GM04504 (cell line): ENCODE measurements around the gene SDHC.
"Not testable (repeated sequence)": the region's sequence is repeated elsewhere in the genome, so short reads cannot be mapped to it uniquely, and the experiment has no call there.

Source experiments
- DNase-seq: peaks from one replicate; pipeline ENCODE4 v3.0.0-alpha.2; 2012; ENCODE audit warnings: low read depth

SDHC gene

DNA sequence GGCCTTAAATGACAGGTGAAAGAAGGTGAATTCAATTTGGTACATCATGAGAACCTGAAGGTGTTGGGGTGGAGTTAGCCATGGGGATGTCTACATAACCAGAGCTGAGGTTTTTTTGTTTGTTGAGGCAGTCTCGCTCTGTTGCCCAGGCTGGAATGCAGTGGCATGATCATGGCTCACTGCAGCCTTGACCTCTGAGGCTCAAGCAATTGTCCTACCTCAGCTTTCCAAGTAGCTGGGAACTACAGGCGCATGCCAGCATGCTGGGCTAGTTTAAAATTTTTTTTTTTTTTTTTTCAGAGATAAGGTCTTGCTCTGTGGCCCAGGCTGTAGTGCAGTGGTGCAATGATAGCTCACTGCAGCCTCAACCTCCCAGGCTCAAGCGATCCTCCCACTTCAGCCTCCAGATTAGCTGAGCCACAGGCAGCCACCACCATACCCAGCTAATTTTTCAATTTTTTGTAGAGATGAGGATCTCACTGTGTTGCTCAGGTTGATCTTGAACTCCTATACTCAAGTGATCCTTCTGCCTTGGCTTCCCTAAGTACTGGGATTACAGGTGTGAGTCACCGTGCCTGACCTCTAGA lies 2.5 kb upstream of the SDHC start:
- DNase-seq = no peak

DNA sequence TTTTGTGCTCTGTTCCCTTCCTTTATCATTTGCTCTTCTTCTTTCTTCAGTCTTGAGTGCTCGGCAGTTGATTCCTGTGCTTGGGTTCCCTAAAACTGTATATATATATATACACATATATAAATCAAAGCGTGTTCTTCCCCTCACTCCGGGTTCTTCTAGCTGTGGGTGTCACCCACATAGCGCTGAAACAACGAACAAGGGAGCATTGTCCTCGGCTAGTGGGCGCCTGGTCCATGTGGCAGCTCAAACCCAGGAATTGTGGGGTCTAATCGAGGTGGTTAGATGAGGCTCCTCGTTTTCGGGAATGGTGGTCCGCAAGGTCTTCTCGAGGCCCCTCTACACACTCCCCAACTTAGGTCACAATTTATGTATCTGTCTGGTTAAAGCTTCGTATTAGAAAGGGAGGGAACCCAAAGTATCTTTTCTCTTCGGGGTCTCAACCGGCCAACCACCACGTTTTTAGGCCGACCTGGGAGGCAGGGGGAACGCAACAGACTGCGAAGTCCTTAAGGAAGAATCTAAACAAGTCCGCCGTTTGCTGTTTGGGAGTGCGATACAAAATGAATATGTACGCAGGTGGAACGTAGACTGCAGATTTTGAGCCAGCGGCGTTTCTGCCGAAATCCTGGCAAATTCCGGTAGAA lies 504 bp upstream of the SDHC start:
- DNase-seq = no peak

DNA sequence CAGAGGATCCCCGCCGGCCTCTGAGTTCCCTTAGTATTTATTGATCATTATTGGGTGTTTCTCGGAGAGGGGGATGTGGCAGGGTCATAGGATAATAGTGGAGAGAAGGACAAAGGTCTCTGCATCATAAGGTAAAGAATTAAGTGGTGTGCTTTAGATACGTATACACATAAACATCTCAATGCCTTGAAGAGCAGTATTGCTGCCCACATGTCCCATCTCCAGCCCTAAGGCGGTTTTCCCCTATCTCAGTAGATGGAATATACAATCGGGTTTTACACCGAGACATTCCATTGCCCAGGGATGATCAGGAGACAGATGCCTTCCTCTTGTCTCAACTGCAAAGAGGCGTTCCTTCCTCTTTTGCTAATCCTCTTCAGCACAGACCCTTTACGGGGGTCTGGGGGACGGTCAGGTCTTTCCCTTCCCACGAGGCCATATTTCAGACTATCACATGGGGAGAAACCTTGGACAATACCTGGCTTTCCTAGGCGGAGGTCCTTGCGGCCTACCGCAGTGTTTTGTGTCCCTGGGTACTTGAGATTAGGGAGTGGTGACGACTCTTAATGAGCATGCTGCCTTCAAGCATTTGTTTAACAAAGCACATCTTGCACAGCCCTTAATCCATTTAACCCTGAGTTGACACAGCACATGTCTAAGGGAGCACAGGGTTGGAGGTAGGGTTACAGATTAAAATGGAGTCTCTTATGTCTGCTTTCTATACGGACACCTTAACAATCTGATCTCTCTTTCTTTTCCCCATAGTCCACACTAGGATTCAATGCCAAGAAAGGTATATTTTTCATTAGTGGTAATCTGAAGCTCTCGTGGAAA lies 1.9 kb downstream of the SDHC start:
- not testable (repeated sequence) for DNase-seq

GRCh38 chr1:161324020-161324419 lies 9.8 kb downstream of the SDHC start:
- no peak for DNase-seq

DNA sequence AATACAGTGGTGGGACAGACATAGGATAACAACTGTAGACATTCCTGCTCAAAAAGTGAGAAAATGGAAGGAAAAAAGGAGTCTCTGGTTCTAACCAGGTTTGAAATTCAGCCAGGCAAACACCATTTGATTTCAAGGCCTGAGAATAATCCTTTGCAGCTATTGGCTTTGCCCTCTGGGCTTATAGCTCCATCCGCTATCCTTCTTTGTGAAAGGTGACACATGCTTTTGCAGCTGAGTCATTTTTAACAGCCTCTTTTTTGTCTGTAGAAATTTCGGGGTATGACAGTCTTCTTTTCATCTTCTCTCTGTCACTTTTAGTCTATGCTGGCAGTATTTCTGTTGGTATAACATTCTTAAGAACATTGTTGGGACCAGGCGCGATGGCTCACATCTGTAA lies 16.2 kb downstream of the SDHC start:
- DNase-seq = no peak

- DNase-seq = no peak
Observed at GRCh38 chr1:161333166-161333565, 19.0 kb downstream of the SDHC start.

DNA sequence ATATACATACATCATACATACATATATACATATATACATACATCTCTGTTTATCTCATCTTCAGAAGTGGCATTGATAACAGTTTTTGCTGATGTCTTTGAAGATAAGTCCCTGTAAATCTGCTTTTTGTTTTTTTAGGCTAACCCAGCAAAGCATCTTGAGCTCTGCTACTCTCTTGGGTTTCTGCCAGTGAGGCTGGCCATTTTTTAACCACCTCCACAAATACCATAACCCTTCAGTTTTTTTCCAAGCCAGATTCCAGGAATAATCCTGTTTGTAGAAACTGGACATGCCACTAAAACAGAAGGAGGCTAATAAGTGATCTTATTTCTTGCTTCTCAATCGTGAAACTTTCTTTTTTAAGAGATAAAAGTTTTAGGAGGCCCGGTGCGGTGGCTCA lies 21.6 kb downstream of the SDHC start:
- no peak for DNase-seq

GRCh38 chr1:161342177-161342576 lies 28.0 kb downstream of the SDHC start:
- no peak for DNase-seq

DNA sequence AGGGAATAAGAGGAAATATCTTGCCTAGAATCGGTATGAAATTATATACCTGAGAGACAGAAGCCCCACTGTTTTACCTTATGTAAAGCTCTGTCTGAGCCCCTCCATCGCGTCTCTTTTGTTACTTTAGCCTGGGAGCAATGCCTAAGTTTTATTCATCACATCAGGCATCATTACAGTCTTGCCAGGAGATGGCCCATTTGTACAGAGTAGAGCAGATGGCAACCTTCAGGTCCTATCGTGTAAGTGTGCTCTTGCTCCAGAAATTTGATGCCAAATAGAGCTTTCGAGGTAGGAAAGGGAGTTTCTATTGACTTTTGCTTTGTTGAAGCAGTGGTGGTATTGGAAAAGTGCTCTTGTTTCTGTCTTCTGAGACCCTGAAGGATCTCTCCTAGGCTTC lies 28.6 kb downstream of the SDHC start:
- no peak for DNase-seq

DNA sequence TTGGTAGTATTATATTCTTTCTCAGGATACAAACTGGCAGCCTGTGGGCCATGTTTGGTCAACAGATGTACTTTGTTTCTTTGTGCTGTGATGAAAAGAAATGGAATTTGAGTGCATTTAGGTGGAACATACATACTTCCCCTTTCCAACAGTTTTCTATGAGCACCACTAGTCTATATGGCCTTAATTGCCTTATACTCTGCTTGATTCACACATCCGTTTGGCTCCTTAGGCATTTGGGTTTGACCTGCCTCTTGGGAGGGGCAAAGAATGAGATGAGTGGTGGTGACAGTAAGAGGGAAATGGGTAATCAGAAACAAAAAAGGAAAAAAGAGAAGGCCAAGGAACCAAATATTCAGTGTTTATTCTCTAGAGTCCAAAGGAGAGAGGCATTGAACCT lies 36.5 kb downstream of the SDHC start:
- DNase-seq = no peak

DNA sequence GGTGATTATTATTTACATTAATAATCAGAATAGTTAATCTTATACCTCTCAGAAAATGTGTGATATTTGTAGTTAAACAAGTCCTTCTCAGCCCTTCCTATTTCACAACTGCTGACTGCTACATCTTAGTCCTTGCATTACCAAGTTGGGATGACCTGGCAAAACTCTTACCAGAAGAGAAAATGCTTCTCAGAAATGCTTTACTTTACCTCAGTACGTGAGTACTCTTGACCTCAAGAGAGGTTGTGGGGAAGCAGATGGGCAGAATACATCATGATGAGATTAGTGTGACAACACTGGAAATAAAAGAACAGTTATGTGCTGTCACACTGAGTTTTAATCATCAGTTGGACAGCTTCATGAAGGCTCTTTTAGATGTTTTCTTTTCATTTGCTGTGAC lies 37.3 kb downstream of the SDHC start:
- DNase-seq = no peak

DNA sequence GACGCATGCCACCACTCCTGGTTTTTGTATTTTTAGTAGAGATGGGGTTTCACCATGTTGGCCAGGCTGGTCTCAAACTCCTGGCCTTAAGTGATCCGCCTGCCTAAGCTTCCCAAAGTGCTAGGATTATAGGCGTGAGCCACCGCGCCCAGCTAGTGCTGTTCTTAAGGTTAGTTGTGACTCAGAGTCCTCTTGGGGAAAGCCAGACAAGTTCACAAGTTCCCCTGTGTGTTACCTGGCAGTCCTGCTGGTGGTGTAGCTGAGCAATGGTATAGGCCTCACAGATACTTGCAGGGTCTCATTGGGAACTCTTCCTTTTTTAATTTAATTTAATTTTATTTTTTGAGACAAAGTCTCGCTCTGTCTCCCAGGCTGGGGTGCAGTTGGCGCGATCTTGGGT lies 42.9 kb downstream of the SDHC start:
- DNase-seq = no peak

DNA sequence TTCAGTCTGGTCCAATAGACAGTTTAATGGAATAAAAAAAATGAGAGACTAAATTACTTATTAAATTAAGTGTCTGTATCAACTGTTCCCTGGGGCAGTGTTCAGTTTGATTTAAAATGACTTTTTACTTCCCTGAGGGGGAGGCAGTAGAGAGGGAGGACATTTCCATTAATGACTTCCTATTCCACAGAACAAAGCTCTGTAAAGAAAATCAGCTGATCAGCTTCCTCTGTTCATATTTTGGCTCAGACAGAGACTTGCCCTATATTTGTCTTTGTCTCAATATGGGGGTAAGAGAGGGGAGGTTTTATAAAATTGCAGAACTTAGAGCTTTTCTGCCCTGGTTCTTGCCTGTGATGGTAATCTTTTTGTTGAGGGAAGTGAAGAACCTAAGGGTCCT lies 45.1 kb downstream of the SDHC start:
- no peak for DNase-seq

DNA sequence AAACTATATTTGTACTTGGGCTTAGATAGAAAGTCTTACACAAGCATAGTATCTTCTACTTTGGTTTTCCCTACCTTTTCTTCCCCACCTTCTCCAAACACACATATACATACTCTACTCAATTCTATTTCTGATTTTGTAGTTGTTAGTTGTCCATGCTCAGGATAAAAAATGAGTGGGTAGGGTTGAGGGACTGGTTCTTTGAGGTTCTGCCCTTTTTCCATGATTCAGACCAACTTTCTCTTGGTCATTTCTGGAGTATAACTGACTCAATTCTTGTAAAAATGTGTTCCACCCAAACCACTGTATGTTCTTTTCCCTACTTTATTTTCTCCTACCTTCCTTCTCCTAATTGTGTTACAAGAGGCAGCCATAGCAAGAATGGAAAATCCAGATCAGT lies 50.2 kb downstream of the SDHC start:
- no peak for DNase-seq

DNA sequence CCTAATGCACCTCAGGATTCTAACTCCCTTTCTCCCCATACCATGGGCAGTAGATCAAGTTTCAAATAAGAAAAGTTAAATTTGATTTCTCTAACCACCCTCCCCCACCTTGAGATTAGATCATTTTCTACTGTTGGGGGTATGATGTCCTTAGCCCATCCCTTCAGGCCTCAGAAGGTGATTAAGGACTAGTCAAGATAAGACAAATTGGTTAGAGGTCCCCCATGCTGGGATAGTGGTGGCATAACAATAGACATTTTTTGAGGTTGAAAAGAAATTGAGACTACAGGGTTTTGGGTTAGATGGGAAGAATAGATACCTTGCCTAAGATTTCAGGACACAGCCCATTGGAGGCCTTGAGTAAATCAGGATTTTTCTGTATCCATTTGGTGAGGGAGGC lies 51.0 kb downstream of the SDHC start:
- no peak for DNase-seq

DNA sequence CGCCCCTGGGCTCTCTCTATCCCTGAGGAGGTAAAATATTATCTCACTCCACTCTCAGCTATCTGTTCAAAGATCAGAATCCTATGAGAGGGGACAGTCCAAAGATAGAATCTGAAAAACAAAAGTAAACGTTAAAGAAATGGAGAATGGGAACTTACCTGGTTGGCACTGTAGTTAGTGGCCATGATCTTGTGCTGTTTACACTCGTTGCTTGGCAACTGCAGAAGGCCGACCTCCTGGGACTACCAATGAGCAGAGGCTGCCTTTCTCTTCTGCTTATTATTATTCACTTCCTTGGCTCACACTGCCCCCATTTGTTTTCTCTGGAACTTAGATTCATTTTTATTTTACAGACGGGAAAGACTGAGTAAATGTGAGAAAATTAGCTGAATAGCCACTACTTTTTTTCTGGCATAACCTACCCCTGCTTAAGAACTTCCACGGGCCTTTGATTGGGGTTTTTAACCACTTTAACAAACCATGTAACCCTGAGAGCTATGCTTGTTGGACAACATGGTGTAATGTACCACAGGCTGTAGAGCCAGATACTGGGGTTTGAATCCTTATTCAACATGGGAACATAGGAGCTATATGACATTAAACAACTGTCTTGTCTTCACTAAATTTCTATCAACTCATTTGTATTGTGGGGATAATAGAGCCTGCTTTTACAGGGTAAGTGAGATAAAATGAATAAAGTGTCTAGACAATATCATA lies 53.7 kb downstream of the SDHC start, which contains the start of gene CFAP126:
CFAP126 (minus strand) TSS at position 193 of the 717 bp plus-strand sequence; CDS start at position 185, 8 bp downstream.
- peak; percentile 17 for DNase-seq

GRCh38 chr1:161373442-161373841 lies 59.3 kb downstream of the SDHC start:
- DNase-seq = no peak

GRCh38 chr1:161374373-161374772 lies 60.2 kb downstream of the SDHC start:
- no peak for DNase-seq

- no peak for DNase-seq
Observed at GRCh38 chr1:161378014-161378413, 63.8 kb downstream of the SDHC start.

- DNase-seq = no peak
Observed at GRCh38 chr1:161379071-161379470, 64.9 kb downstream of the SDHC start.

DNA sequence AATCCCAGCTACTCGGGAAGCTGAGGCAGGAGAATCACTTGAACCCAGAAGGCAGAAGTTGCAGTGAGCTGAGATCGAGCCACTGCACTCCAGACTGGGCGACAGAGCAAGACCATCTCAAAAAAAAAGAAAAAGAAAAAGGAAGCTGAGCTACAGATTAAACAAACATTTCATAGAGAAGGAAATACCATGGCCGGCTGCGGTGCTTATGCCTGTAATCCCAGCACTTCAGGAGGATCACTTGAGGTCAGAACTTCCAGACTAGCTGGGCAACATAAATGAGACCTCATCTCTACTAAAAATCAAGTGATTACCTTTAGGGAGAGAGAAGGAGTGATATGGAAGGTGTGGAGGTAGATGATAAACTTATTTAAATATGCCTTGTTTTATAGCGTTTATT lies 67.5 kb downstream of the SDHC start:
- DNase-seq = no peak

- DNase-seq = no peak
Observed at GRCh38 chr1:161382214-161383019, 68.2 kb downstream of the SDHC start.
